ENCODE results near the gene CCDC120.

CCDC120 gene

GRCh38 chrX:49100704-49101628 lies 42.2 kb downstream of the CCDC120 start:
- peak; percentile 62 to 78 (median 74) for DNase-seq (ENCODE audit: low read depth in 2 of 3, low spot score in 2 of 3)

GRCh38 chrX:49101629-49101984 lies 42.8 kb downstream of the CCDC120 start:
- DNase-seq (ENCODE audit: low read depth in 2 of 3, low spot score in 2 of 3), result no peak

- DNase-seq (ENCODE audit: low read depth in 2 of 3, low spot score in 2 of 3), result no peak
Measured at GRCh38 chrX:49102190-49102589, 43.4 kb downstream of the CCDC120 start.

- DNase-seq (ENCODE audit: low read depth in 2 of 3, low spot score in 2 of 3), result no peak
Measured at GRCh38 chrX:49103637-49104036, 44.8 kb downstream of the CCDC120 start.

- DNase-seq (ENCODE audit: low read depth in 2 of 3, low spot score in 2 of 3), result no peak
Measured at GRCh38 chrX:49106296-49106695, 47.5 kb downstream of the CCDC120 start.

- no peak for DNase-seq (ENCODE audit: low read depth in 2 of 3, low spot score in 2 of 3)
Measured at GRCh38 chrX:49106930-49107329, 48.1 kb downstream of the CCDC120 start.

- no peak for DNase-seq (ENCODE audit: low read depth in 2 of 3, low spot score in 2 of 3)
Measured at GRCh38 chrX:49108641-49109040, 49.8 kb downstream of the CCDC120 start.

GRCh38 chrX:49110417-49110816 lies 51.6 kb downstream of the CCDC120 start:
- no peak for DNase-seq (ENCODE audit: low read depth in 2 of 3, low spot score in 2 of 3)

GRCh38 chrX:49111791-49112190 lies 53.0 kb downstream of the CCDC120 start:
- no peak for DNase-seq (ENCODE audit: low read depth in 2 of 3, low spot score in 2 of 3)

GRCh38 chrX:49116076-49116475 lies 57.3 kb downstream of the CCDC120 start:
- DNase-seq (ENCODE audit: low read depth in 2 of 3, low spot score in 2 of 3), result no peak

GRCh38 chrX:49116716-49117115 lies 57.9 kb downstream of the CCDC120 start:
- no peak for DNase-seq (ENCODE audit: low read depth in 2 of 3, low spot score in 2 of 3)

- DNase-seq (ENCODE audit: low read depth in 2 of 3, low spot score in 2 of 3), result no peak
Measured at GRCh38 chrX:49117581-49117980, 58.8 kb downstream of the CCDC120 start.
